IMR-90 (cell line): ENCODE measurements around the gene WDR45B. TPM values are rescaled to one million over a fixed set of nuclear protein-coding genes. Genes with fewer than 3 reads are reported as not detected.

ENCODE experiments used
- ATAC-seq: fragments of 200-7000 bp; cut with Tn5 transposase; 2 replicates; pipeline ENCODE4 v1.9.1; 2020; ENCODE audit warnings: low read depth, mild to moderate bottlenecking, moderate library complexity
- BruUV-seq: library from RNA; stranded (reverse); fragments of 400-500 nt; replicated peaks from 2 replicates; lab custom pipeline; 2021; lab: Mats Ljungman, UMichigan
- CTCF ChIA-PET: fragments of 300-600 bp; formaldehyde crosslinking; extraction: SDS; loops from one replicate; lab custom pipeline; 2021; ENCODE audit warnings: antibody characterized with exemption; lab: Yijun Ruan, JAX
- POLR2A ChIA-PET: fragments of 300-600 bp; sonication (Branson Sonifier 250); formaldehyde crosslinking; loops from one replicate; lab custom pipeline; 2022; ENCODE audit warnings: antibody characterized with exemption; ENCODE audit not compliant: unreplicated experiment; lab: Charles Lee
- DNase-seq: peaks from one replicate; pipeline ENCODE4 v3.0.0; 2013
- H2AFZ ChIP-seq: replicated peaks from 2 replicates; pipeline ENCODE3; 2013; ENCODE audit warnings: low read length, mild to moderate bottlenecking; ENCODE audit not compliant: poor library complexity
- H2AK5ac ChIP-seq: 2 replicates; pipeline ENCODE4 v1.6.1; 2013; ENCODE audit warnings: low read depth, low read length, inconsistent platforms
- H2AK9ac ChIP-seq: replicated peaks from 2 replicates; pipeline ENCODE3; 2013; ENCODE audit warnings: mild to moderate bottlenecking, low read depth, low read length, moderate library complexity; ENCODE audit not compliant: poor library complexity
- H2BK120ac ChIP-seq: 2 replicates; pipeline ENCODE4 v1.6.1; 2013; ENCODE audit warnings: low read depth, low read length, inconsistent platforms
- H2BK15ac ChIP-seq: 3 replicates; pipeline ENCODE4 v1.6.1; 2013; ENCODE audit warnings: low read depth, low read length, inconsistent platforms
- H2BK20ac ChIP-seq: 2 replicates; pipeline ENCODE4 v1.6.1; 2013; ENCODE audit warnings: low read depth, mild to moderate bottlenecking, inconsistent platforms, low read length, moderate library complexity
- H2BK5ac ChIP-seq: 2 replicates; pipeline ENCODE4 v1.6.1; 2013; ENCODE audit warnings: mild to moderate bottlenecking, low read depth, low read length, inconsistent platforms; ENCODE audit not compliant: poor library complexity, severe bottlenecking
- H3K14ac ChIP-seq: replicated peaks from 2 replicates; pipeline ENCODE4 v1.6.1; 2013; ENCODE audit warnings: low read depth, low read length, inconsistent platforms
- H3K18ac ChIP-seq: 2 replicates; pipeline ENCODE4 v1.6.1; 2013; ENCODE audit warnings: low read depth, low read length, control low read depth
- H3K23ac ChIP-seq: 2 replicates; pipeline ENCODE4 v1.6.1; 2013; ENCODE audit warnings: low read depth, low read length, inconsistent platforms
- H3K27ac ChIP-seq: 2 replicates; pipeline ENCODE4 v1.5.1; 2013; ENCODE audit warnings: mild to moderate bottlenecking, control low read depth, low read length; ENCODE audit not compliant: insufficient read depth
- H3K27me3 ChIP-seq: 2 replicates; pipeline ENCODE4 v1.6.1; 2013; ENCODE audit warnings: low read length; ENCODE audit not compliant: control insufficient read depth, insufficient read depth
- H3K36me3 ChIP-seq: 2 replicates; pipeline ENCODE4 v1.6.1; 2013; ENCODE audit warnings: low read length, mixed read lengths; ENCODE audit not compliant: control insufficient read depth, insufficient read depth
- H3K4ac ChIP-seq: 2 replicates; pipeline ENCODE4 v1.6.1; 2013; ENCODE audit warnings: low read depth, low read length, inconsistent platforms
- H3K4me1 ChIP-seq: 2 replicates; pipeline ENCODE4 v1.6.1; 2013; ENCODE audit warnings: low read length, mixed read lengths; ENCODE audit not compliant: control insufficient read depth, insufficient read depth
- H3K4me2 ChIP-seq: 2 replicates; pipeline ENCODE4 v1.6.1; 2013; ENCODE audit warnings: low read depth, mild to moderate bottlenecking, control low read depth, low read length, moderate library complexity
- H3K4me3 ChIP-seq: 2 replicates; pipeline ENCODE4 v1.5.1; 2013; ENCODE audit warnings: low read depth, mild to moderate bottlenecking, control low read depth, low read length, moderate library complexity; ENCODE audit not compliant: insufficient read depth
- H3K56ac ChIP-seq: 2 replicates; pipeline ENCODE4 v1.6.1; 2013; ENCODE audit warnings: low read length, inconsistent platforms; ENCODE audit not compliant: insufficient read depth; ENCODE audit errors: extremely low read depth
- H3K79me1 ChIP-seq, 2 experiments: 2 replicates each; pipeline ENCODE4 v1.6.1; 2013; ENCODE audit warnings: low read length in 2 of 2, inconsistent platforms in 1 of 2, low read depth in 1 of 2
- H3K9ac ChIP-seq: 2 replicates; pipeline ENCODE4 v1.6.1; 2013; ENCODE audit warnings: low read depth, low read length, control low read depth
- H3K9me1 ChIP-seq: 2 replicates; pipeline ENCODE4 v1.6.1; 2013; ENCODE audit warnings: low read length, inconsistent platforms; ENCODE audit not compliant: insufficient read depth
- H3K9me3 ChIP-seq: 2 replicates; pipeline ENCODE4 v1.6.1; 2013; ENCODE audit warnings: low read length; ENCODE audit not compliant: control insufficient read depth, insufficient read depth
- H4K20me1 ChIP-seq: 2 replicates; pipeline ENCODE4 v1.6.1; 2013; ENCODE audit warnings: low read length, inconsistent platforms; ENCODE audit not compliant: insufficient read depth
- H4K5ac ChIP-seq: 2 replicates; pipeline ENCODE4 v1.6.1; 2013; ENCODE audit warnings: mild to moderate bottlenecking, low read depth, low read length, control low read depth
- H4K8ac ChIP-seq, 2 experiments: 2 replicates each; pipeline ENCODE4 v1.6.1; 2013; ENCODE audit warnings: low read depth in 2 of 2, low read length in 2 of 2, control low read depth in 1 of 2, inconsistent platforms in 1 of 2
- H4K91ac ChIP-seq: 2 replicates; pipeline ENCODE4 v1.6.1; 2013; ENCODE audit warnings: low read depth, low read length, inconsistent platforms; ENCODE audit not compliant: insufficient read depth
- CHD1 ChIP-seq: IDR thresholded peaks from 2 replicates; pipeline ENCODE4 v1.6.1; 2012; ENCODE audit warnings: low read depth, low read length, improper control_type of control experiment
- FOS ChIP-seq: fragments of 150-350 bp; IDR thresholded peaks from 2 replicates; pipeline ENCODE4 v1.6.1; 2016; ENCODE audit warnings: low read depth, low read length
- MAFK ChIP-seq: IDR thresholded peaks from 2 replicates; pipeline ENCODE4 v1.6.1; 2012; ENCODE audit warnings: low read depth, low read length, improper control_type of control experiment
- MAZ ChIP-seq: IDR thresholded peaks from 2 replicates; pipeline ENCODE4 v1.6.1; 2012; ENCODE audit warnings: low read depth, mild to moderate bottlenecking, low read length, improper control_type of control experiment, moderate library complexity, borderline replicate concordance
- MXI1 ChIP-seq: IDR thresholded peaks from 2 replicates; pipeline ENCODE4 v1.6.1; 2012; ENCODE audit warnings: low read depth, mild to moderate bottlenecking, low read length, moderate library complexity, borderline replicate concordance
- NFE2L2 ChIP-seq: fragments of 150-350 bp; IDR thresholded peaks from 2 replicates; pipeline ENCODE4 v1.6.1; 2016; ENCODE audit warnings: low read depth, mild to moderate bottlenecking, low read length
- RAD21 ChIP-seq: IDR thresholded peaks from 2 replicates; pipeline ENCODE4 v1.6.1; 2012; ENCODE audit warnings: low read length, improper control_type of control experiment
- RCOR1 ChIP-seq: IDR thresholded peaks from 2 replicates; pipeline ENCODE4 v1.6.1; 2012; ENCODE audit warnings: mild to moderate bottlenecking, low read length, improper control_type of control experiment; ENCODE audit not compliant: insufficient replicate concordance
- RFX5 ChIP-seq: IDR thresholded peaks from 2 replicates; pipeline ENCODE4 v1.8.0; 2012; ENCODE audit warnings: low read depth, mild to moderate bottlenecking, low read length, moderate library complexity
- SMC3 ChIP-seq: fragments of 150-350 bp; IDR thresholded peaks from 2 replicates; pipeline ENCODE4 v1.6.1; 2016; ENCODE audit warnings: low read depth, mild to moderate bottlenecking, antibody characterized with exemption, low read length, moderate library complexity
- WGBS, 2 experiments: methylation state at CpG; one replicate each; pipeline versions ENCODE4 v1.1.5 to v1.1.7; 2013; ENCODE audit warnings: missing lambda C conversion rate in 2 of 2; ENCODE audit not compliant: insufficient read length in 1 of 2; ENCODE audit errors: extremely low coverage in 2 of 2; 5-methylcytosine and 5-hydroxymethylcytosine counted together
- dilution Hi-C: fragments of 300-500 bp; cut with HindIII; formaldehyde crosslinking; loops from one replicate; pipeline ENCODE4 v1.14.3; 2018; ENCODE audit warnings: low sequenced_read_pairs; ENCODE audit not compliant: unreplicated experiment
- in situ Hi-C: fragments of 300-500 bp; cut with MboI; formaldehyde crosslinking; loops from 3 replicates; pipeline ENCODE4 v1.14.3; 2019; ENCODE audit warnings: low sequenced_read_pairs, inconsistent platforms, mixed read lengths
- intact Hi-C: fragments of 100-400 bp; cut with micrococcal nuclease; formaldehyde crosslinking; loops from 2 replicates; pipeline ENCODE4 v1.10.0; 2022
- polyA plus RNA-seq, 3 experiments: library from polyadenylated mRNA; depleted of rRNA; stranded (reverse); fragments of >200 nt; gene quantifications; 2 replicates each; pipeline ENCODE4 v1.2.3, GENCODE V29; 2012; ENCODE audit warnings: low replicate concordance in 1 of 3
- total RNA-seq: library from RNA; depleted of rRNA; stranded (reverse); fragments of >200 nt; gene quantifications from 2 replicates; pipeline ENCODE4 v1.2.3, GENCODE V29; 2012
- TF ChIP-seq, protein P1 (sequence below): fragments of 150-350 bp; IDR thresholded peaks from 2 replicates; pipeline ENCODE4 v1.6.1; 2016; ENCODE audit warnings: low read depth, mild to moderate bottlenecking, low read length, moderate library complexity, borderline replicate concordance

The WDR45B gene
- total and polyA plus RNA-seq, 2 of the 4 experiments (the other 2 are of a cell fraction) = 98.2 to 110 TPM

DNA sequence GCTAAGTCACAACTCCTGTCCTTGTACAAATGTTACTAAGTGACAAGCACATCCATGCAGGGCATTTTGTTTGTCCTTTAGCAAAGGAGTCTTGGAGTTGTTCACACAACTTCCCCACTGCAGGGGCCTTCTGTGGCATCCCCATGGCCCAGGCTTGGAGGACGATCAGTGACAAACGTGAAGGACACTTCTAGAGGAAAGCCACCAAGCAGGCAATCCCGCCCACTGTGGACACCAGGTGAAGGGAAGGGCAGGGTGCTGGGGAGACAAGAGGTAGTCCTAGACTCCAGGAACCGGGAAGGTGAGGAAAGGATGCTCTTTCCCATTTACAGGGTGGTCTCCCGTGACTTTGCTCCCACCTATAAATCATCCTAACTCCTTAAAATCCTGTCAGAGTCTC, 4.1 kb downstream of the WDR45B start:
- no peak overlapping the region for H3K27ac ChIP-seq
- no peak overlapping the region for H2BK120ac ChIP-seq
- H3K4ac ChIP-seq = no peak overlapping the region
- H3K36me3 ChIP-seq = peaks cover 40% of the 10 kb centered on the region
- in situ Hi-C loops (no loop called here), dilution Hi-C loops (no loop called here), intact Hi-C loops (no loop called here)
- no peak overlapping the region for H3K14ac ChIP-seq
- DNase-seq (no peak), ATAC-seq (no peak)
- H2BK15ac ChIP-seq = no peak overlapping the region
- H3K4me1 ChIP-seq = peaks cover 6% of the 10 kb centered on the region; the same call in 1 of the 2 replicates
- peaks cover 34 to 56% of the 10 kb centered on the region in 2 experiments for H3K79me1 ChIP-seq
- no peaks in the 10 kb centered on the region for H3K9me3 ChIP-seq
- no peak overlapping the region for H3K18ac ChIP-seq
- H3K9ac ChIP-seq = no peak overlapping the region
- H3K23ac ChIP-seq = no peak overlapping the region
- TF ChIP-seq SMC3 (no peak), NFE2L2 (no peak), MAFK (no peak), FOS (no peak), RCOR1 (no peak), RFX5 (no peak), CHD1 (no peak), MXI1 (no peak), MAZ (no peak), RAD21 (no peak)
- TF ChIP-seq, protein P1, sequence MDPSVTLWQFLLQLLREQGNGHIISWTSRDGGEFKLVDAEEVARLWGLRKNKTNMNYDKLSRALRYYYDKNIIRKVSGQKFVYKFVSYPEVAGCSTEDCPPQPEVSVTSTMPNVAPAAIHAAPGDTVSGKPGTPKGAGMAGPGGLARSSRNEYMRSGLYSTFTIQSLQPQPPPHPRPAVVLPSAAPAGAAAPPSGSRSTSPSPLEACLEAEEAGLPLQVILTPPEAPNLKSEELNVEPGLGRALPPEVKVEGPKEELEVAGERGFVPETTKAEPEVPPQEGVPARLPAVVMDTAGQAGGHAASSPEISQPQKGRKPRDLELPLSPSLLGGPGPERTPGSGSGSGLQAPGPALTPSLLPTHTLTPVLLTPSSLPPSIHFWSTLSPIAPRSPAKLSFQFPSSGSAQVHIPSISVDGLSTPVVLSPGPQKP = no peak
- ChIA-PET POLR2A (no interaction called here), CTCF (no interaction called here)
- H2BK20ac ChIP-seq = no peak overlapping the region
- no peak overlapping the region for H2AFZ ChIP-seq
- no peak overlapping the region for H4K8ac ChIP-seq
- no peak overlapping the region for H4K5ac ChIP-seq
- no peak overlapping the region for H2AK9ac ChIP-seq
- H2AK5ac ChIP-seq = no peak overlapping the region
- H3K4me2 ChIP-seq = no peak overlapping the region
- peaks cover 7% of the 10 kb centered on the region for H3K9me1 ChIP-seq
- H3K4me3 ChIP-seq = no peak overlapping the region
- H3K56ac ChIP-seq = no peak overlapping the region
- no peak overlapping the region for H4K91ac ChIP-seq
- no peak overlapping the region for H2BK5ac ChIP-seq
- BruUV-seq = no TSS peak
- no peaks in the 10 kb centered on the region for H3K27me3 ChIP-seq
- H4K20me1 ChIP-seq = peaks cover 83% of the 10 kb centered on the region
- 75% methylated on average over 1 of the region's 5 CpGs; no CpG with 5 or more reads in 1 of the 2 experiments for WGBS, 2 experiments
